ENCODE results near the gene LRRC27. TPM values are rescaled to one million over a fixed set of nuclear protein-coding genes. Genes with fewer than 3 reads are reported as not detected.
A peak's percentile ranks its signal among the peaks of the same experiment; 100 is the strongest.

The LRRC27 gene
- total and polyA plus RNA-seq, 2 donors (not counting 1 experiment from before 2014, with no cell fraction given) = 23.6 to 25.6 TPM

GRCh38 chr10:132370426-132371340 is 38.7 kb downstream of the LRRC27 start:
- no peak overlapping the region for H3K27ac ChIP-seq (ENCODE audit: low read length in 2 of 2)
- H3K4me1 ChIP-seq (ENCODE audit: control insufficient read depth in 2 of 2, insufficient read depth in 2 of 2, low read length in 2 of 2) = no peaks in the 10 kb centered on the region
- Mint-ChIP-seq H3K27ac (no peak overlapping the region), H3K9me3 (ENCODE audit: insufficient read depth) (no peaks in the 10 kb centered on the region), H3K27me3 (peaks cover 8% of the 10 kb centered on the region), H3K4me1 (no peaks in the 10 kb centered on the region), H3K4me3 (no peak overlapping the region)
- peaks cover 0 to 5% (median 1%) of the 10 kb centered on the region in 4 experiments for H3K27me3 ChIP-seq (replicated peaks in 1 of 4; ENCODE audit: control extremely low read depth in 1 of 4, control insufficient read depth in 3 of 4, insufficient read depth in 4 of 4, low read length in 3 of 4)
- no peak overlapping the region for H3K9ac ChIP-seq (ENCODE audit: low read length)
- ATAC-seq (ENCODE audit: low read depth) (no peak), DNase-seq (no peak)
- no peaks in the 10 kb centered on the region for H4K20me1 ChIP-seq (ENCODE audit: control insufficient read depth, insufficient read depth, low read length, poor library complexity, severe bottlenecking)
- ChIA-PET CTCF (no interaction called here), POLR2A (no interaction called here)
- H3K4me3 ChIP-seq (ENCODE audit: control extremely low read depth in 1 of 5, extremely low read depth in 1 of 5, insufficient read depth in 1 of 5, low read depth in 2 of 5, low read length in 4 of 5) = no peak overlapping the region
- H3K4me2 ChIP-seq (replicated peaks; ENCODE audit: low read depth, low read length, poor library complexity, severe bottlenecking) = no peak overlapping the region
- WGBS (ENCODE audit: insufficient coverage) = 97% methylated on average over 27 of the region's 31 CpGs
- intact Hi-C loops (cut with micrococcal nuclease) = no loop called here
- H3K79me2 ChIP-seq (ENCODE audit: control insufficient read depth, insufficient read depth, low read length) = no peaks in the 10 kb centered on the region
- H3K9me3 ChIP-seq (ENCODE audit: control extremely low read depth in 1 of 3, control insufficient read depth in 2 of 3, insufficient read depth in 1 of 3, low read length in 2 of 3) = peaks cover 0 to 10% (median 0%) of the 10 kb centered on the region in 3 donors
- TF ChIP-seq CTCF (IDR thresholded peaks at IDR 0.05) (no peak), EZH2 (IDR thresholded peaks at IDR 0.05; ENCODE audit: borderline replicate concordance, insufficient read depth, low read depth, low read length, poor library complexity, severe bottlenecking) (no peak)
- H2AFZ ChIP-seq (ENCODE audit: insufficient read depth, low read depth, low read length, poor library complexity, severe bottlenecking) = no peak overlapping the region
- H3K36me3 ChIP-seq (replicated peaks in 1 of 2; ENCODE audit: control extremely low read depth in 1 of 2, control insufficient read depth in 1 of 2, extremely low read depth in 1 of 2, insufficient read depth in 2 of 2, low read length in 1 of 2) = peaks cover 0 to 6% of the 10 kb centered on the region in 2 experiments

GRCh38 chr10:132371641-132372081 is 39.7 kb downstream of the LRRC27 start:
- ChIA-PET CTCF (interaction anchor here (1.0 kb wide), 1 partner anchor 72 kb away, joined by 3 read pairs; no protein-coding TSS in a partner anchor), POLR2A (no interaction called here)
- H4K20me1 ChIP-seq (ENCODE audit: control insufficient read depth, insufficient read depth, low read length, poor library complexity, severe bottlenecking) = no peaks in the 10 kb centered on the region
- no peak overlapping the region for H3K27ac ChIP-seq (ENCODE audit: low read length in 2 of 2)
- H3K4me3 ChIP-seq (ENCODE audit: control extremely low read depth in 1 of 5, extremely low read depth in 1 of 5, insufficient read depth in 1 of 5, low read depth in 2 of 5, low read length in 4 of 5) = no peak overlapping the region
- no peak for DNase-seq
- 58% methylated on average over 6 of the region's 9 CpGs for WGBS (ENCODE audit: insufficient coverage)
- H2AFZ ChIP-seq (ENCODE audit: insufficient read depth, low read depth, low read length, poor library complexity, severe bottlenecking) = no peak overlapping the region
- no peak overlapping the region for H3K27ac Mint-ChIP-seq
- no peaks in the 10 kb centered on the region for H3K4me1 Mint-ChIP-seq
- intact Hi-C loops (cut with micrococcal nuclease) = no loop called here
- no peak for TF ChIP-seq EZH2 (IDR thresholded peaks at IDR 0.05; ENCODE audit: borderline replicate concordance, insufficient read depth, low read depth, low read length, poor library complexity, severe bottlenecking)
- peak; percentile 19 for TF ChIP-seq CTCF (IDR thresholded peaks at IDR 0.05)
- no peaks in the 10 kb centered on the region for H3K9me3 Mint-ChIP-seq (ENCODE audit: insufficient read depth)
- H3K4me3 Mint-ChIP-seq = no peak overlapping the region
- H3K27me3 Mint-ChIP-seq = peaks cover 8% of the 10 kb centered on the region
- peaks cover 0 to under 1% of the 10 kb centered on the region in 2 experiments for H3K36me3 ChIP-seq (replicated peaks in 1 of 2; ENCODE audit: control extremely low read depth in 1 of 2, control insufficient read depth in 1 of 2, extremely low read depth in 1 of 2, insufficient read depth in 2 of 2, low read length in 1 of 2)
- H3K9me3 ChIP-seq (ENCODE audit: control extremely low read depth in 1 of 3, control insufficient read depth in 2 of 3, insufficient read depth in 1 of 3, low read length in 2 of 3) = peaks cover 0 to 10% (median 0%) of the 10 kb centered on the region in 3 donors
- no peaks in the 10 kb centered on the region for H3K4me1 ChIP-seq (ENCODE audit: control insufficient read depth in 2 of 2, insufficient read depth in 2 of 2, low read length in 2 of 2)
- ATAC-seq (ENCODE audit: low read depth) = no peak
- peaks cover 0 to 5% (median 1%) of the 10 kb centered on the region in 4 experiments for H3K27me3 ChIP-seq (replicated peaks in 1 of 4; ENCODE audit: control extremely low read depth in 1 of 4, control insufficient read depth in 3 of 4, insufficient read depth in 4 of 4, low read length in 3 of 4)
- H3K79me2 ChIP-seq (ENCODE audit: control insufficient read depth, insufficient read depth, low read length) = no peaks in the 10 kb centered on the region
- no peak overlapping the region for H3K9ac ChIP-seq (ENCODE audit: low read length)
- no peak overlapping the region for H3K4me2 ChIP-seq (replicated peaks; ENCODE audit: low read depth, low read length, poor library complexity, severe bottlenecking)
